Measurements from ENCODE around the gene PPP1R37.
A peak's percentile ranks its signal among the peaks of the same experiment; 100 is the strongest.

Gene PPP1R37

GRCh38 chr19:45092747-45093678 is at the start of gene PPP1R37 (continued):
- no peak for TF ChIP-seq ZNF341 (tag by site-specific recombination; IDR thresholded peaks at IDR 0.05; ENCODE audit: low read depth)
- TF ChIP-seq ZNF692 (tag by site-specific recombination; IDR thresholded peaks at IDR 0.05), result peak; percentile 79
- TF ChIP-seq OSR2 (tag by site-specific recombination; IDR thresholded peaks at IDR 0.05), result peak; percentile 34; the same call in 1 of the 2 replicates
- peak; percentile 78 for TF ChIP-seq ZNF629 (tag by site-specific recombination; IDR thresholded peaks at IDR 0.05)
- TF ChIP-seq HOXD13 (CRISPR knock-in tag; IDR thresholded peaks at IDR 0.05; ENCODE audit: borderline replicate concordance), result no peak; the same call in 1 of the 2 replicates
- no peak for TF ChIP-seq ZNF791 (tag by site-specific recombination; IDR thresholded peaks at IDR 0.05)
- TF ChIP-seq ZNF19 (tag by site-specific recombination; IDR thresholded peaks at IDR 0.05; ENCODE audit: low read depth), result no peak
- no peak for TF ChIP-seq ZNF140 (tag by site-specific recombination; IDR thresholded peaks at IDR 0.05)
- TF ChIP-seq ZNF362 (tag by site-specific recombination; IDR thresholded peaks at IDR 0.05), result no peak
- peak; percentile 97 for TF ChIP-seq ZNF324 (tag by site-specific recombination; IDR thresholded peaks at IDR 0.05)
- peak; percentile 79; the same call in 1 of the 2 replicates for TF ChIP-seq OVOL3 (tag by site-specific recombination; IDR thresholded peaks at IDR 0.05)
- TF ChIP-seq ZNF223 (tag by site-specific recombination; IDR thresholded peaks at IDR 0.05), result no peak
- TF ChIP-seq ZSCAN5A (tag by site-specific recombination; IDR thresholded peaks at IDR 0.05), result no peak; the same call in 1 of the 2 replicates
- no peak for TF ChIP-seq ZNF48 (tag by site-specific recombination; IDR thresholded peaks at IDR 0.05)
- TF ChIP-seq PBX3 (CRISPR knock-in tag; IDR thresholded peaks at IDR 0.05), result no peak
- peak; percentile 6; the same call in 1 of the 2 replicates for TF ChIP-seq ZNF513 (tag by site-specific recombination; IDR thresholded peaks at IDR 0.05)
- TF ChIP-seq ZNF585B (tag by site-specific recombination; IDR thresholded peaks at IDR 0.05), result no peak
- no peak for TF ChIP-seq ZNF132 (tag by site-specific recombination; IDR thresholded peaks at IDR 0.05; ENCODE audit: borderline replicate concordance)
- TF ChIP-seq ZBTB26 (tag by site-specific recombination; optimal IDR thresholded peaks at IDR 0.05), result peak; percentile 99
- no peak for TF ChIP-seq ZNF239 (tag by site-specific recombination; IDR thresholded peaks at IDR 0.05)
- TF ChIP-seq ZNF433 (tag by site-specific recombination; IDR thresholded peaks at IDR 0.05; ENCODE audit: low read depth), result no peak
- TF ChIP-seq ZNF768 (tag by site-specific recombination; IDR thresholded peaks at IDR 0.05), result no peak
- TF ChIP-seq ZNF548 (tag by site-specific recombination; IDR thresholded peaks at IDR 0.05), result no peak
- TF ChIP-seq MYNN (tag by site-specific recombination; IDR thresholded peaks at IDR 0.05; ENCODE audit: borderline replicate concordance), result no peak
- 0 out of 2 replicates have a peak, but pooled peaks have one; percentile 16 for TF ChIP-seq ZNF664 (tag by site-specific recombination; IDR thresholded peaks at IDR 0.05)
- TF ChIP-seq ZNF843 (tag by site-specific recombination; IDR thresholded peaks at IDR 0.05), result no peak; the same call in none of the 2 replicates
- peak; percentile 33; the same call in 1 of the 2 replicates for TF ChIP-seq CTCF (tag by site-specific recombination; IDR thresholded peaks at IDR 0.05)
- no peak for TF ChIP-seq ZNF624 (tag by site-specific recombination; IDR thresholded peaks at IDR 0.05)
- no peak for TF ChIP-seq ZSCAN23 (tag by site-specific recombination; IDR thresholded peaks at IDR 0.05)
- TF ChIP-seq KLF7 (tag by site-specific recombination; IDR thresholded peaks at IDR 0.05; ENCODE audit: borderline replicate concordance), result peak; percentile 92

All from HEK293 (cell line).